Measurements from ENCODE around the gene INTS2. TPM values are rescaled to one million over a fixed set of nuclear protein-coding genes. Genes with fewer than 3 reads are reported as not detected.
"Not testable (repeated sequence)": the region's sequence is repeated elsewhere in the genome, so short reads cannot be mapped to it uniquely, and the experiment has no call there.

The INTS2 gene
- total RNA-seq, 1 donor from 2014 or later, result 8.6 TPM

DNA sequence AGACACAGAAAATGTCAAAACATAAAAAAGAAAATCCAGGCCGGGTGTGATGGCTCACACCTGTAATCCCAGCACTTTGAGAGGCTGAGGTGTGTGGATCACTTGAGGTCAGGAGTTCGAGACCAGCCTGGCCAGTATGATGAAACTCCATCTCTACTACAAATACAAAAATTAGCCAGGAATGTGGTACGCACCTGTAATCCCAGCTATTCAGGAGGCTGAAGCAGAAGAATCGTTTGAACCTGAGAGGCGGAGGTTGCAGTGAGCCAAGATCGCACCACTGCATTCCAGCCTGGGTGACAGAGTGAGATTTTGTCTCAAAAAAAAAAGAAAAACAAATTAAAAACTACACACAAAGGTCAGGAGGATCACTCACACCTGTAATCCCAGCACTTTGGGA lies 40.0 kb downstream of the INTS2 start:
- ATAC-seq, result not testable (repeated sequence)

DNA sequence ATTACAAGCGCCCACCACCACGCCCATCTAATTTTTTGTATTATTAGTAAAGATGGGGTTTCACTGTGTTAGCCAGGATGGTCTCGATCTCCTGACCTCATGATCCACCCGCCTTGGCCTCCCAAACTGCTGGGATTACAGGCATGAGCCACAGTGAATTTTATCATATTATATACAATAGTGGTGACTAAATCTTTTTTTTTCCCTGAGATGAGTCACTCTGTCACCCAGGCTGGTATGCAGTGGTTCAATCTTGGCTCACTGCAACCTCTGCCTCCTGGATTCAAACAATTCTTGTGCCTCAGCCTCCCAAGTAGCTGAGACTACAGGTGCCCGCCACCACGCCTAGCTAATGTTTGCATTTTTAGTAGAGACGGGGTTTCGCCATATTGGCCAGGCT lies 41.9 kb downstream of the INTS2 start:
- peak; percentile 57 for ATAC-seq

DNA sequence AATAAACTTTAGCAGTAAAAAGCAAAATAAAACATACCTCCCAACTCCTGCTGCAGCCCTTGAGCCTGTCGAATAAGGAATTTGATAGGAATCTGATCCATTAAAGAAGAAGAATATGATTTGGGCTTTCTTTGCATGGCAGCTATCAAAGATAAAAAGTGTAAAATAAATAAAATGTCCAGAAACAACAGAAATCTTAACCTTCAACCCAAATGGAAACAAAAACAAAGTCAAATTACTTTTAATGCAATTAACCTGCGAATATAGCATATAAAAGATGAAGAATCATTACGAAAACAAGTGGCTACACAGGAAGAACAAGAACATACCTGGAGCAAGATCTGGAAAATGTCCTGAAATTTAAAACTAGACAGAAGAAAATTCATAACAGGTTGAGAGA lies 42.9 kb downstream of the INTS2 start:
- ATAC-seq, result no peak

DNA sequence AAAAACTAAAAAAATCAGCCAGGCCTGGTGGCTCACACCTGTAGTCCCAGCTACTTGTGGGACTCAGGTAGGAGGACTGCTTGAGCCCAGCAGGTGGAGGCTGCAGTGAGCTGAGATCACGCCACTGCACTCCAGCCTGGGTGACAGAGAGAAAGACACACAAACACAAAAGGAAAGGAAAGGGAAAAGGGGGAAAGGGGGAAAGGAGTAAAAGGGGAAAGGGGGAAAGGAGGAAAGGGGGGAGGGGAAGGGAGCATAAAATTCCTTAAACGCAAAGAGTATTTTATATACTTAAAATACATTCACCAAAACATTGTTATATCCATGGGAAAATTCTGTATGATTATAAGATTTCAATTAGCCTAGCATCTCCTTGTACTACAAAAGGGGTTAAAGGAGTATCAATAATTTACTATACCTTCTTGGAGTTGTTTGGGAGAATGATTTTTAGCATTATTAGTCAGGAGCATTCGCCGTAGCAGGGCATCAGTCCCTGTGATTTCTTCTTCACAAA lies 47.1 kb downstream of the INTS2 start:
- no peak for ATAC-seq

DNA sequence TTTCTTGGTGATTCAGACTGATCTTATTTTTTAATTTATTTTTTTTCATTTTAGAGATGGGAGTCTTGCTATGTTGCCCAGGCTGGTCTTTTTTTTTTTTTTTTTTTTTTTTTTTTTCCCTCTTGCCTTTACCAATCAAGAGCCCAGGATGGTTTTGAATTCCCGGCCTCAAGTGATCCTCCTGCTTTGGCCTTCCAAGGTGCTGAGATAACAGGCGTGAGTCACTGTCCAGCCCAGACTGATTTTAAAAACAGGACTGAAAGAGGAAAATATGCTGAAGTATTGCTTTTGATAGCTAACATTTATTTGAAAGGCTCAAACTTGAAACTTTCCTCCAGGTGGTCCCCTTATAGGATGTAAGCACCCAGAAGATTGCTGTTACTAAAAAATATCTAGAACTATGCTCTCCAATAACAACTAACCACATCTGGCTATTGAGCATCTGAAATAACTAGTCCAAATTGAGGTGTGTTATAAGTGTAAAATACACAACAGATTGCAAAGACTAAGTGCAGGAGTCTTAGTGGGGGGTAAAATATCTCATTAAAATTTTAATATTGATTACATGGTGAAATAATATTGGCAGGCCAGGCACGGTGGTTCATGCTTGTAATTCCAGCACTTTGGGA lies 48.7 kb downstream of the INTS2 start:
- no peak for ATAC-seq

DNA sequence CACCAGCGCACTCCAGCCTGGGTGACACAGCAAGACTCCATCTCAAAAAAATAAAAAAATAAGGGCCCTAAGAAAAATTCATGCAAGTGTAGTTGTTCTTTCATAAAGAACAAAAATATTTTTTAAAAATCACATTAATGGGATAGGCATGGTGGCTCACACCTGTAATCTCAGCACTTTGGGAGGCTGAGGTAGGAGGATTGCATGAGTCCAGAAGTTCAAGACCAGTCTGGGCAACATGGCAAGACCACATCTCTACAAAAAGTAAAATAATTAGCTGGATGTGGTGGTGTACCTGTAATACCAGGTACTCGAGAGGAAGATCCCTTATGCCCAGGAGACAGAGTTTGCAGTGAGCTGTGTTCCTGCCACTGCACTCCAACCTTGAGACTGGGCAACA lies 49.3 kb downstream of the INTS2 start:
- no peak for ATAC-seq

DNA sequence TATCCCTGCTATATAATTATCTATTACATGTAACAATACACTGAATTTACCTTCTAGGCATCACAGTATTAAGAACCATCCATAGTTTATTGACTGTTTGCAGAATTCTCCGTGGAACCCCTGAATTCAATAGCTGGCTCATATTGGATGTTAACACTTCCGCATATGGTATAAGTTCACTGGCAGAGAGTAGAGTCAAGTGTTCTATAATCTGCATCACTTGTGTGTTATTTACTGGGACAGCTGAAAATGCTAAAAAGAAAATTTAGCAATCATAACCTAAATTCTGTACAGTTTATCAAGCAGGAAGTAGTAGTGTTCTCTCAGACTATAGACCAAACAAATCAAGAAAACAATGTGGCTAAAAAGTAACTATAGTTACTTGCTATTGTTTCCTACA lies 49.9 kb downstream of the INTS2 start:
- no peak for ATAC-seq

DNA sequence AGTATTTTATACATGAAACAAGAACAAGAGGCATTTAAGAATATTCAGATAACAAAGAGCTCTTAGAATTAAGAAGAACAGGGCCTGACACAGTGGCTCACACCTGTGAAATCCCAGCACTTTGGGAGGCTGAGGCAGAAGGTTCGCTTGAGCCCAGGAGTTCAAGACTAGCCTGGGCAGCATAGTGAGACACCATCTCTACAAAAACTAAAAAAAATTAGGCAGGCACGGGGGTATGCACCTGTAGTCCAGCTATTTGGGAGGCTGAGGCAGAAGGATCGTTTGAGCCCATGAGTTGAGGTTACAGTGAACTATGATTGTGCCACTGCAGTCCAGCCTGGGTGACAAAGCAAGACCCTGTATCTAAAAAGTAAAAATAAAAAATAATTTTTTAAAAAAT lies 52.0 kb downstream of the INTS2 start:
- no peak for ATAC-seq

DNA sequence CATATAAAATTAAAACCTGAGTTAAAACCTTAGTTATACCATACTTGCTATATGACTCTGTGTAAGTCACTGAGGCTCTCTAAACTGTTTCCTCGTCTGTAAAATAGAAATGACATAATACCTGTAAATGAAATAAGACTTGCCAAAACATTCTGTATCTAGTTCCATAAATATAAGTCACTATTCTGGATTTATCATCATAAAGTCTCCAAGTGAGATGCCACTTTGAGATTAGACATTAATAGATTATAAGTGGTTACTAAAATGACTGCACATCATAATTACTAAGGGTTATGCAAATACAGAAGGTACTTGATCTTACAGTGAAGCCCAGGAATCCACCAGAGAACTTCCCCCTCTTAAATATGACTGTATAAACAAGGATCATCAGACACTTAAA lies 52.5 kb downstream of the INTS2 start:
- no peak for ATAC-seq

DNA sequence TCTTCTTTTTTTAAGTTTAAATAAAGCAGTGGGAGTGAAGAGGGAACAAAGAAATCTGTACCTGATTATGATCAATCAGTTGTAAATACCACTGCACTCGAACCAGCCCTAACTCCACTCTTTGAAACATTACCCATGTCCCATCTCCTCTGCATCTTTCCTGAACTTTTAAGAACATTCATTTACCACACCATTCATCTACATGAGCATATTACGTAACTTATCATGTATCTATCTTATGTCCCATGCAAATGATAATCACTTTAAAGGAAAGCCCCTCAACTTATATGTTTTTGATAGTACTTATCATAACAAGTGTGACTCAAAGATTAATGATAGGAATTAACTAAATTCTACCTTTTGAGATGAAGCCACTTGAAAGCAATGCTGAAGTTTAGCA lies 53.7 kb downstream of the INTS2 start:
- no peak for ATAC-seq

DNA sequence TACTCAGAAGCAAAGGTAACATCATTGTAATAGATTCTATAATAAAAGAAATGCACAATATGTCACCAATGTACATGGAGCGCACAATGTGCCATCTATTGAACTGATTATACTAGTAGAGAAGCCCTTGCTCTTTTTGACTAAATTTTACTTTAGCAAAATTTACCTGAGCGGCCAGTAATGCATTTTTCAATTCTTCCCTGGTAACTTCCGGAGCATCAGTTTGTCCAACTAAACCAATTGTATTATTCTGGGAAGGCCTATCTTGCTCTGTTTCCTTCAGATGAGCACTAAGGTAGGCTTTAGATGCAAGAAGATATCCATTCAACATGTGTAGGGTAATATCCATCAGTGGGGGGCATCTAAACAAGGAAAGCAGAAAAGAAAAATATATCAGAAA lies 55.7 kb downstream of the INTS2 start:
- no peak for ATAC-seq

DNA sequence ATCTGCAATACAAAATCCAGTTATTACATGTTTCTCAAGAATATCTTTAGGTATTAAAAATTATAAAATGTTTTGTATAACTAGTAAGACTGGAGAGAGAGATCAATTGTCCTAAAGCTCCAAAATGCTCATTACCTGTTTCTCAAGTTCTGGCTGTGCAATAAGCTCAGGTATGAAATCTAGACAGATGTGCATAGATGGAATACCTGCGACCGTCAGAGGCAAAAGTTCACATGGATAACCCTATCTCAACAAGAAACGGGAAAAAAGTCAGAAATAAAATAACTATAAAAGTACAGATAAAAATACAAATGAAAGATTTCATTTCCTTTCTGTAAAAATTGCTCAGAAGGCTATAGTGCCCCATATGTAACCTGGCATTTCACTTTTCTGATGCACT lies 58.6 kb downstream of the INTS2 start:
- no peak for ATAC-seq

DNA sequence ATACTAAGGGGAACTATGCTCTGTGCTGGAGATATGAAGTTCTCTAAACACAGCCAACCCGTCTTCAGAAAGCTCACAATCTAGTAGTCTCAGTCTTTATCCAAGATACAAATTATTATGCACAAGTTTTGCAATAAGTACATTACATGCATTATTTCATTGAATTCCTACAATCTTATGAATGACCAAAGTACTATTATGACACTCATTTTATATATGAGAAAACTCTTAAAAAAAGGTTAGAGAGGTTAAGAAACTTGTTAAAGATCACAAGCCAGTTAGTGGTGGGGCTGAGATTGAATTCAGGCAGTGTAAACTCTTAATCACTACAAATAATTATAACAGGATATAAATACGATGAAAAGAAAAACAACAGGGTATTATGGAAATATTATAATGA lies 59.7 kb downstream of the INTS2 start:
- no peak for ATAC-seq

DNA sequence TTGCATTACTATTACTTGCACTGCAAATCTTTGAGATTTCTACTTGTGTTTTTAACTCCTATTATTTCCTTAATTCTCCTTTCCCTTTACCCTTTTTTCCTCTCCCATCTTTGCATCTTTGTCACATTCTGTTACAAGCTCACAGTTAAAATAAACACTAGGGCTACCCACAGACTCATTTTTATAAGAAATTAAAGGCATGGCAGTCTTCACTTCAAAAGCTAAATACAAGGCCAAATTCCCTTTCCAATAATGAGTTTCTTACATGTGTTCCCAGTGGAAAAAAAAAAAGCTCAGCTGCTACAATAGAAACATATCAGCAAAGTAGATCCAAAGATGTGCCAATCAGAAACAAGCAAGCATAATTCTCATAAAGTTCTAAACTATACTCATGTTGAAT lies 60.7 kb downstream of the INTS2 start:
- ATAC-seq, result no peak

DNA sequence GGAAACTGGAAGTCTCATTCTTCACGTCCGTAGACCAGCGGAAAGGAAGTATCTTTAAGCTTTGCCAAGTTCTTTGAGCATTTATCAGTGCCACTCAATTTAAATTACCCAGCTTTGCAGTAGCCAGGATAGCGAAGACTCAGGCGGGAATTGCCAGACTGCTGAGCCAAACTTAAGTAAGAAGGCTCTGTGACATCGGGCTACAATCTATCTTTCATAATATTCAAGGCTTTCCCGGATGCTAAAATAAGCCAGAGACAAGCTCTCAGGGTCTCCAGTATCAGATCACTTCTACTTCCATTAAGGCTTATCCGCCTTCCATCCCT lies 64.0 kb downstream of the INTS2 start:
- peak; percentile 6 for ATAC-seq

DNA sequence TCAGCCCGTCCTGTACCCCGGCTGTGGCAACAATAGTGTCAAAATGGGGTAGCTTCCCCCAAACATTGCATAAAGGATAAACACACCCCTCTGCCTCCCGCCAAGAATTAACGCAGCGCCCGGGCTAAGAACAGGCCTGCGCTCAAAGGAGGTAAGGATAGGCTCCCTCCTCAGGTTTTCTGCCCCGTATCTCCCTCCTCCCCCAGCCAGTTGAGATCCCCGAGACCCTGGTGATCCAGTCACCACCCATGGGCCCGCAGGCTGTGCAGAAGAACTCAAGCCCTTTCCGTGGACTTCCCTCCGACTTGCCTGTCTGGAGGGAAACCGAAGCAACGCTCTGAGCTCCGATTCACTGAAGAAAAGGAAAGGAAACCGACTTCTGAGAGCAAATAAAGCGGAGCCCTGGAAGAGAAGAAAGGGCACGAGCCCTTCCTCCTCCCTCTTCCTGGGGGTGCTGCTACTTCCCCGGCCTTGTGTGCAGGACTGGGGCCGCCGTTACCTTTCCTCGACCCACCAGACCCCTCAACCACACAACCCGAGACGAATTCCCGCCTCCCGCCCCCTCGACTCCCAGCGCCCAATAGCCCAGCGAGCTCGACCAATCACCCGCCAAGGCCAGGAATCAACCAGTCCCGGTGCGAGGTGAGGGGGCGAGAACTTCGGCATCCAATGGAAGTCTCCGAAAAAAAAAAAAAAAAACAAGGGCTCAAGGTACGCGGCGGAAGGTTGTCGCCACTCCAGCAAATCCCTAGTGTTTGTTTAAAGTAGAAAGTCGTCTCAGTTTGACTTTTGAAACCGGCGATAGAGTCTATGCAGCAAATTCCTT lies 64.6 kb downstream of the INTS2 start, which contains the start of gene BRIP1:
TSS of gene BRIP1 (minus strand) at position 554 of the 826 bp plus-strand sequence. CDS start 1,989 bp downstream, outside the sequence.
- peak; percentile 97 for ATAC-seq

DNA sequence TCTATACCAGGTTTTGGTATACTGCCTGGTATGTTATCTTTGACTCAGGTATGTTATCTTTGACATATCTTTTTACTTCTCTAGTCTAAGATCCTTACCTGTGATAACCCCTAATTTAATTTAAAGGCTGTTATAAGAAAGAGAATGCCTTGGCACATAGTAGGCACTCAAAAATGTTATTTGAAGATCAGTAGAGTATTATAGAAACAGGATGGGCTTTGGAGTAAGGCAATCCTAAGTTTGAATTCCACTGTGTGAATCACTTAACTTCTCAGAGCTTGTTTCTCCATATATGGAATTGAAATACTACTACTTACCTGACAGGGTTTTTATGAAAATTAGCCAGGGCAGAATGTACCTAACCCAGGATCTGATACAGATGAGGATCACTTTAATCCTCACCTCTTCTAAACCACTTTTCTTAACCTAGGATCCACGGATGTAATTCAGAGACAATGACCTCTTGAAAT lies 65.6 kb downstream of the INTS2 start:
- ATAC-seq, result peak; percentile 52

DNA sequence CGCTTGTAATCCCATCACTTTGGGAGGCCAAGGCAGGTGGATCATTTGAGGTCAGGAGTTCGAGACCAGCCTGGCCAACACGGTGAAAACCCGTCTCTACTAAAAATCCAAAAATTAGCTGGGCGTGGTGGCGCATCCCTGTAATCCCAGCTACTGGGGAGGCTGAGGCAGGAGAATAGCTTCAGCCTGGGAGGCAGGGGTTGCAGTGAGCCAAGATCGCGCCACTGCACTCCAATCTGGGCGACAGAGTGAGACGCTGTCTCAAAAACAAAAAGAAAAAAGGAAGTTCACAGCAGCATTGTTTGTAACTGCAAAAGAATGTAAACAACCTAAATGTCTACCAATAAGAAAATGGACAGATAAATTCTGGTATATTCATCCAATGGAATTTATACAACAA lies 67.4 kb downstream of the INTS2 start:
- ATAC-seq, result not testable (repeated sequence)

DNA sequence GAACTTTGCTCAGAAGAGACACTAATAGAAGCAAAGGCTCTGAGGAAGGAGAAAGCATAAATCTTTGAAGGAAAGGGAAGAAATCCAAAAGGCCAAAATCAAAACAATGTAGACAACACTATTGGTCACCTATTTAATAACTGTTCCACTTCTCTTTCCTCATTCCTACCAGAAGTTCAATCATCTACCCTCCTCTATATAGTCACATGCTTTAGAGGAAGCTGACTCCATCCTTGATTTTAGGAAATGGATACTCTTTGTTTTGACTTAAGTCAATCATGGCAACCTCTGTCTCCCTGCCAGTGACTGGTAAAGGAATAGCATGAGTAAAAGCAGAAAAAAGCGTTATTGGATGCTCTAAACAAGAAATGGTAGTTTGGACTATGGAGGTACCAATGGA lies 71.7 kb downstream of the INTS2 start:
- ATAC-seq, result no peak

DNA sequence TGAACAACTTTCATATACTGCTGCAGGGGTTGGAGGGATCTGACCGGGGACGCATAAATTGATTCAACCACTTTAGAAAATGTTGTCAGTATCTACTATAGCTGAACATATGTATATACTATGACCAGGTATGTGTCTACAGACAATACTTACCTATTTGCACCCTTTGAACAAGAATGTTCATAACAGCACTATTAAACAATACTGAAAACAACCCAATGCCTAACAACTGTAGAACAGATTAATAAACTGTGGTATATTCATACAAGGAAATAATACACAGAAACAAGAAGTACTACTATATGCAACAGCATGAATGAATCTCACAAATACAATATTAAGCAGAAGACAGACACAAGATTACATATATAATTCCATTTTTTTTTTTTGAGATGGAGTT lies 74.9 kb downstream of the INTS2 start:
- no peak for ATAC-seq

DNA sequence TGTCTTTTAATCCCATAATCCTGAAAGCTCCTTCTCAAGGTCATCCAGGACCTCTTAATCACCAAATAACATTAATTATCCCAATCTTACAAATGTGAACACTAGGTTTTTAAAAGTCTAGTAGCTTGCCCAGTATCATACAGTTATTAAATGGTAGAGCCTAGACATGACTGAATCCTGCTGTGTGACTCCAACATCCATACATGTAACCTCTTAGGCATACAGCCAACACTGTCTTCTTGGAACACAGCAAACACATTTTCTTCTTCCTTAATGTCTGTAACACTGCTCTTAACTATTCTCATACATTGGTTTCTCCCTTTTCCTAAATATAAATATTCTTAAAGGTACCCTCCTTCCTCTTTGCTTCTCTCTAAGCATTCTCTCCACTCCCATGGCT lies 78.1 kb downstream of the INTS2 start:
- no peak for ATAC-seq

DNA sequence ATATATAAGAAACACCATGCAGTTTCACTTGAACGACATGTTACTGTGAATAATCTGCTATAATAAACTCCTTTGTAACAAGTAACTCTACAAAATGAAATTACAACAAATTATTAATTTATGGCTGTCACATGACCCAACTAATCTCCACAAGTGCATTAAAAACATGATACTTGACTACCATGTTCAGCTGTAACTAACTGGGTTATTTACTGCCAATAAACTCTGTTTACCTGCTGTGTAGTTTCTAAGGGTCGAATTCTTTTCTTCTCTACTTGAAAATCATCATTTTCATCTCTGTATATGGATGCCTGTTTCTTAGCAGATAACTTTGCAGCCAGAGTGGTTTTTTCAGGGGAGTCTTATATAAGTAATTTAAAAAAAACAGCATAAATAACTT lies 78.9 kb downstream of the INTS2 start:
- no peak for ATAC-seq

DNA sequence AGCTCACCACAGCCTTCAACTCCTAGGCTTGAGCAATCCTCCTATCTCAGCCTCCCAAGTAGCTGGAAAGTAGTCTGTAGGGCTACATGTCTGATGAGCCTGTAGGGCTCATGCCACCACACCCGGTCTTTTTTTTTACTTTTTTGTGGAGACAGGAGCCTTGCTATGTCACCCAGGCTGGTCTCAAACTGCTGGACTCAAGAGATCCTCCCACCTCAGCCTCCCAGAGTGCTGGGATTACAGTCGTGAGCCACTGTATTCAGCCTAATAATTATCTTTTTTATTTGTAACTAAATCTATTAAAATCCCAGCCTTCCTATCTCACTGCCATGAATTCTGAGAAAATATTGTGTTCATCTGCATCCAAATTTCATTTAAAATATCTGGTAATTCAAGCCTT lies 79.5 kb downstream of the INTS2 start:
- no peak for ATAC-seq

DNA sequence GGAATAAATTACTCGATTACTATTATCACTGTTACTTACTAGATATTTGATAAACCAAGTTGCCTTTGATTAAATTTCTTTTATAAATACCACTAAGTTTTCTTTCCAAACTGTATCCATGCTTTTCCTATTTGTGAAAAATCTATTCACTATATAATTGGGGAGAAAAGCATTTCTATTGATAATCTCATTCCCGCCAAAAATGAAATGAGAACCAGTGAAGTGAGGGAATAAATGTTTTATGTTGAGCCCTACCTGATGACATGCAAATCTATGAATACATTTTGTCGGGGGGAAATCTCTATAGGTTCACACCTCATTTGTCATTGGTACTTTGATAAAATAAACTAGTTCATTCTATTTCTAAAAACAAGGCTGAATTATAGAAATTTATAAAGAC lies 80.1 kb downstream of the INTS2 start:
- no peak for ATAC-seq

Data from esophagus mucosa (tissue), 1 donor.